Stomach smooth muscle (tissue), 2 donors: ENCODE data around the gene ATP13A1.

Source experiments
- H3K27ac ChIP-seq: one replicate; pipeline ENCODE4 v1.7.0; 2013; ENCODE audit warnings: mild to moderate bottlenecking, low read length, inconsistent platforms
- H3K27me3 ChIP-seq, 2 donors: one replicate each; pipeline ENCODE4 v1.7.0; 2013; ENCODE audit warnings: low read length in 2 of 2; ENCODE audit not compliant: insufficient read depth in 2 of 2, control insufficient read depth in 1 of 2
- H3K36me3 ChIP-seq, 2 donors: one replicate each; pipeline ENCODE4 v1.7.0; 2013; ENCODE audit warnings: low read length in 2 of 2; ENCODE audit not compliant: control insufficient read depth in 2 of 2, insufficient read depth in 2 of 2
- H3K4me1 ChIP-seq: one replicate; pipeline ENCODE4 v1.7.0; 2013; ENCODE audit warnings: low read length; ENCODE audit not compliant: control insufficient read depth, insufficient read depth
- H3K4me3 ChIP-seq, 2 donors: one replicate each; pipeline ENCODE4 v1.7.0; 2013; ENCODE audit warnings: low read length in 2 of 2
- H3K9ac ChIP-seq, 2 donors: one replicate each; pipeline ENCODE4 v1.7.0; 2013; ENCODE audit warnings: low read length in 2 of 2, mild to moderate bottlenecking in 1 of 2
- H3K9me3 ChIP-seq, 2 donors: one replicate each; pipeline ENCODE4 v1.7.0; 2013; ENCODE audit warnings: low read length in 2 of 2; ENCODE audit not compliant: control insufficient read depth in 2 of 2
- donor health status: healthy.
- donor health status: Pancreatic carcinoma.

Gene ATP13A1

GRCh38 chr19:19597809-19598306 lies 65.6 kb downstream of the ATP13A1 start:
- Histone ChIP-seq H3K27ac (no peak overlapping the region), H3K4me3 (no peak overlapping the region), H3K27me3 (no peaks in the 10 kb centered on the region), H3K36me3 (no peaks in the 10 kb centered on the region), H3K9ac (no peak overlapping the region), H3K4me1 (no peaks in the 10 kb centered on the region), H3K9me3 (no peaks in the 10 kb centered on the region)
